OCI-LY7 (cell line): ENCODE results near the gene CTCF.

Experiments
- CTCF ChIP-seq: fragments of 200-600 bp; sonication (generic); conservative IDR thresholded peaks from 2 replicates; pipeline ENCODE4 v1.5.1; 2014; ENCODE audit warnings: mild to moderate bottlenecking, antibody characterized with exemption, low read length, moderate library complexity, mixed read lengths
- EZH2phosphoT487 ChIP-seq: fragments of 200-600 bp; sonication (generic); IDR thresholded peaks from 2 replicates; pipeline ENCODE4 v1.6.1; 2018; ENCODE audit warnings: low read depth, borderline replicate concordance, mild to moderate bottlenecking, mixed run types, antibody characterized with exemption, low read length, moderate library complexity, mixed read lengths

- TF ChIP-seq CTCF (no peak), EZH2phosphoT487 (no peak)
These were observed 83.2 kb downstream of the CTCF start for GRCh38 chr16:67645397-67646121.
